Measurements from ENCODE around the gene MRAP. TPM values are rescaled to one million over a fixed set of nuclear protein-coding genes. Genes with fewer than 3 reads are reported as not detected.
"Not testable (repeated sequence)": the region's sequence is repeated elsewhere in the genome, so short reads cannot be mapped to it uniquely, and the experiment has no call there.

The MRAP gene
- total and polyA plus RNA-seq, 7 donors: 1.1 to 6.5 TPM; not detected in 5

- no peak overlapping the region for H3K4me3 ChIP-seq
These were observed 42.4 kb upstream of the MRAP start for GRCh38 chr21:32256251-32256650.

GRCh38 chr21:32256873-32257620, 41.6 kb upstream of the MRAP start:
- WGBS, 2 donors: 27 to 59% methylated on average over 9 of the region's 9 CpGs
- intact Hi-C loops (cut with DNase I): loop anchor here (10.0 kb wide), 1 partner anchor 602 kb away; the partner anchor contains the start of gene SOD1
- no peak for TF ChIP-seq POLR2A (IDR thresholded peaks at IDR 0.05)
- peak in 3 of 4 donors; percentile 46 to 70 (median 49) for TF ChIP-seq POLR2AphosphoS5 (IDR thresholded peaks at IDR 0.05)
- TF ChIP-seq EP300 (IDR thresholded peaks at IDR 0.05): peak in 1 of 4 donors; percentile 8
- TF ChIP-seq CTCF (IDR thresholded peaks at IDR 0.05): no peak
- peak overlapping the region; percentile 34 to 73 (median 61) for H3K27ac ChIP-seq
- no peaks in the 10 kb centered on the region for H3K9me3 ChIP-seq
- no peak overlapping the region for H3K4me3 ChIP-seq
- DNase-seq: peak; percentile 89
- peaks cover 0 to 47% (median 38%) of the 10 kb centered on the region in 4 donors for H3K4me1 ChIP-seq
- no peaks in the 10 kb centered on the region for H3K36me3 ChIP-seq
- H3K27me3 ChIP-seq: no peaks in the 10 kb centered on the region

More at GRCh38 chr21:32256251-32256650, 42.4 kb upstream of the MRAP start:
- TF ChIP-seq POLR2A (IDR thresholded peaks at IDR 0.05) (no peak), EP300 (IDR thresholded peaks at IDR 0.05) (no peak), CTCF (IDR thresholded peaks at IDR 0.05) (no peak), POLR2AphosphoS5 (IDR thresholded peaks at IDR 0.05) (no peak)
- WGBS, 2 donors: 81 to 84% methylated on average over 12 of the region's 12 CpGs
- no peaks in the 10 kb centered on the region for H3K9me3 ChIP-seq
- H3K27me3 ChIP-seq: no peaks in the 10 kb centered on the region
- H3K36me3 ChIP-seq: no peaks in the 10 kb centered on the region
- peak overlapping the region; percentile 34 to 73 (median 61) for H3K27ac ChIP-seq
- intact Hi-C loops (cut with DNase I): loop anchor here (10.0 kb wide), 1 partner anchor 601 kb away; the partner anchor contains the start of gene SOD1
- H3K4me1 ChIP-seq: peaks cover 0 to 47% (median 38%) of the 10 kb centered on the region in 4 donors
- DNase-seq: no peak

- 47 to 52% methylated on average over 16 of the region's 16 CpGs for WGBS, 2 donors
- Histone ChIP-seq H3K4me1 (peaks cover 0 to 40% (median 33%) of the 10 kb centered on the region in 4 donors), H3K27me3 (no peaks in the 10 kb centered on the region), H3K9me3 (no peaks in the 10 kb centered on the region), H3K27ac (peak overlapping the region in 3 of 4 donors; percentile 34 to 73 (median 73)), H3K36me3 (no peaks in the 10 kb centered on the region), H3K4me3 (no peak overlapping the region)
- TF ChIP-seq POLR2A (IDR thresholded peaks at IDR 0.05): no peak
- TF ChIP-seq POLR2AphosphoS5 (IDR thresholded peaks at IDR 0.05): peak in 2 of 4 donors; percentile 18 to 32
- peak; percentile 65 to 86 (median 73) for TF ChIP-seq CTCF (IDR thresholded peaks at IDR 0.05)
- TF ChIP-seq EP300 (IDR thresholded peaks at IDR 0.05): no peak
- intact Hi-C loops (cut with DNase I): loop anchor here (1.0 to 10.0 kb wide), 3 partner anchors 392 to 603 kb away; partner anchors contain the start of gene SOD1
- peak; percentile 82 for DNase-seq
These were observed 40.5 kb upstream of the MRAP start for GRCh38 chr21:32257962-32258785.

DNA sequence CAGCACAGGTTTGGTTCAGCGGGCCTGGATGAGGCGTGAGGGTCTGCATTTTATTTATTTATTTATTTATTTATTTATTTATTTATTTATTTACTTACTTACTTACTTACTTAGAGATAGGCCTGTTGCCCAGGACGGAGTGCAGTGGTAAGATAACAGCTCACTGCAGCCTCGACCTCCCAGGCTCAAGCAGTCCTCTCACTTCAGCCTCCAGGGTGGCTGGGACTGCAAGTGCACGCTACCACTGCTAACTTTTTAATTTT, 39.9 kb upstream of the MRAP start:
- not testable (repeated sequence) for H3K9me3 ChIP-seq, H3K27ac ChIP-seq, DNase-seq, H3K27me3 ChIP-seq, H3K36me3 ChIP-seq, H3K4me3 ChIP-seq
- H3K4me1 ChIP-seq: peaks cover 0 to 34% (median 27%) of the 10 kb centered on the region in 4 donors
- intact Hi-C loops (cut with DNase I): loop anchor here (1.0 to 10.0 kb wide), 3 partner anchors 392 to 604 kb away; partner anchors contain the start of gene SOD1
- 87 to 89% methylated on average over 5 of the region's 5 CpGs for WGBS, 2 donors

DNA sequence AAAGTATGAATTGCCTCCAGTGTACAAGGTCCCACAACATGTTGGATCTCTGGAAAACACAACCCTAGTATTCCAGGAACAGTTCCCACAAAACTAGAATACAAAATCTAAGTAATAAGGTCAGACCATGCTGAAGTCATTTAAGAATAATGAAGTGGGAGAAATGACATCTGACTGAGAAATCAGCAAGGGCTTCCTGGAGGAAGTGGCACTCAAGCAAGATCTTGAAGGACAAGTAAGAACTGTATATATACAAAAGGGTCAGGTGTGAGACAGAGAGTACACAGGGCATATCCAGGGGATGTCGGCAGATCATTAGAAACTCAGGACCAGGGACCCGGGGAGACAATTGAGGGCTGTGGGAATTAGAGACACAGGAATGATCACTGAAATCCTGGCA, 38.5 kb upstream of the MRAP start:
- intact Hi-C loops (cut with DNase I): no loop called here
- Histone ChIP-seq H3K27me3 (no peaks in the 10 kb centered on the region), H3K4me1 (peaks cover 0 to 27% (median 23%) of the 10 kb centered on the region in 4 donors), H3K9me3 (no peaks in the 10 kb centered on the region), H3K36me3 (no peaks in the 10 kb centered on the region), H3K27ac (no peak overlapping the region), H3K4me3 (no peak overlapping the region)
- no peak for TF ChIP-seq POLR2A (IDR thresholded peaks at IDR 0.05)
- TF ChIP-seq POLR2AphosphoS5 (IDR thresholded peaks at IDR 0.05): no peak
- TF ChIP-seq CTCF (IDR thresholded peaks at IDR 0.05): no peak
- DNase-seq: no peak
- 82 to 85% methylated on average over 2 of the region's 2 CpGs for WGBS, 2 donors
